SK-N-SH (cell line): ENCODE measurements around the gene FIGNL2. TPM values are rescaled to one million over a fixed set of nuclear protein-coding genes. Genes with fewer than 3 reads are reported as not detected.

Experiments
- CTCF ChIA-PET: fragments of 300-600, 350-600 bp; formaldehyde crosslinking; extraction: SDS; loops from one replicate; lab custom pipeline; 2021; lab: Yijun Ruan, JAX
- POLR2A ChIA-PET: fragments of 350-600 bp; sonication (Branson Sonifier 250); formaldehyde crosslinking; extraction: SDS; loops from one replicate; lab custom pipeline; 2020; ENCODE audit warnings: antibody characterized with exemption, inconsistent platforms; lab: Yijun Ruan, JAX
- DNase-seq: peaks from one replicate; pipeline ENCODE4 v3.0.0; 2012
- H2AFZ ChIP-seq: fragments of 200-600 bp; sonication (generic); 2 replicates; pipeline ENCODE4 v1.8.1; 2016; ENCODE audit warnings: antibody characterized with exemption, mild to moderate bottlenecking, low read depth
- H3F3A ChIP-seq: fragments of 200-600 bp; sonication (generic); replicated peaks from 2 replicates; pipeline ENCODE3; 2016; ENCODE audit warnings: antibody characterized with exemption, mild to moderate bottlenecking; ENCODE audit not compliant: insufficient read depth
- H3K27ac ChIP-seq, 2 experiments: fragments of 200-500 bp in 1 of 2; fragments of 200-600 bp in 1 of 2; sonication (Bioruptor generic) in 1 of 2; sonication (generic), shearing (Covaris generic) in 1 of 2; 2 replicates each; pipeline versions ENCODE4 v1.5.1 to v1.6.1; 2014 to 2016; ENCODE audit warnings: low read depth in 2 of 2, inconsistent platforms in 1 of 2, low read length in 1 of 2, mild to moderate bottlenecking in 1 of 2, mixed read lengths in 1 of 2
- H3K27me3 ChIP-seq: fragments of 200-600 bp; sonication (generic), shearing (Covaris generic); 2 replicates; pipeline ENCODE4 v1.6.1; 2016; ENCODE audit warnings: mixed run types; ENCODE audit not compliant: insufficient read depth
- H3K36me3 ChIP-seq, 2 experiments: fragments of 200-500 bp in 1 of 2; fragments of 200-600 bp in 1 of 2; sonication (Bioruptor generic) in 1 of 2; sonication (generic) in 1 of 2; replicated peaks in 1 of 2; 2 replicates each; pipeline versions ENCODE3 to v1.5.1; 2014 to 2016; ENCODE audit warnings: low read length in 1 of 2, mild to moderate bottlenecking in 1 of 2; ENCODE audit not compliant: insufficient read depth in 2 of 2, control insufficient read depth in 1 of 2
- H3K4me1 ChIP-seq, 2 experiments: fragments of 200-500 bp in 1 of 2; fragments of 200-600 bp in 1 of 2; sonication (Bioruptor generic) in 1 of 2; sonication (generic), shearing (Covaris generic) in 1 of 2; 2 replicates each; pipeline versions ENCODE4 v1.5.1 to v1.6.1; 2014 to 2016; ENCODE audit warnings: low read depth in 1 of 2, low read length in 1 of 2, mixed run types in 1 of 2; ENCODE audit not compliant: insufficient read depth in 2 of 2, control insufficient read depth in 1 of 2
- H3K4me2 ChIP-seq: fragments of 200-600 bp; sonication (generic), shearing (Covaris generic); 2 replicates; pipeline ENCODE4 v1.6.1; 2017; ENCODE audit warnings: mixed run types
- H3K4me3 ChIP-seq, 2 experiments: fragments of 200-500 bp in 1 of 2; fragments of 200-600 bp in 1 of 2; sonication (Bioruptor generic) in 1 of 2; sonication (generic), shearing (Covaris generic) in 1 of 2; 2 replicates each; pipeline versions ENCODE4 v1.5.1 to v1.8.1; 2014 to 2016; ENCODE audit warnings: low read depth in 2 of 2, inconsistent platforms in 1 of 2, low read length in 1 of 2, mild to moderate bottlenecking in 1 of 2, mixed read lengths in 1 of 2, moderate library complexity in 1 of 2
- H3K79me2 ChIP-seq: fragments of 200-600 bp; sonication (generic); 2 replicates; pipeline ENCODE4 v1.8.1; 2017; ENCODE audit warnings: mild to moderate bottlenecking; ENCODE audit not compliant: insufficient read depth
- H3K9ac ChIP-seq: fragments of 200-600 bp; sonication (generic); 2 replicates; pipeline ENCODE4 v1.6.1; 2017; ENCODE audit warnings: mixed run types
- H3K9me2 ChIP-seq: fragments of 200-600 bp; sonication (generic); 2 replicates; pipeline ENCODE4 v1.6.1; 2017; ENCODE audit warnings: mixed run types
- H3K9me3 ChIP-seq: fragments of 200-600 bp; sonication (generic); 2 replicates; pipeline ENCODE4 v1.6.1; 2017; ENCODE audit warnings: mixed run types, mild to moderate bottlenecking, moderate library complexity
- H4K20me1 ChIP-seq: fragments of 200-600 bp; sonication (generic); 2 replicates; pipeline ENCODE4 v1.6.1; 2017; ENCODE audit warnings: mild to moderate bottlenecking, mixed run types; ENCODE audit not compliant: insufficient read depth
- CHD2 ChIP-seq: fragments of 150-350 bp; IDR thresholded peaks from 2 replicates; pipeline ENCODE4 v1.6.1; 2018; ENCODE audit warnings: low read length; ENCODE audit not compliant: partially characterized antibody
- ELF1 ChIP-seq: IDR thresholded peaks from 2 replicates; pipeline ENCODE4 v1.4.0; 2012
- EP300 ChIP-seq, 2 experiments: IDR thresholded peaks; 2 replicates each; pipeline versions ENCODE4 v1.4.0 to v1.6.1; 2012; ENCODE audit warnings: borderline replicate concordance in 1 of 2, low read depth in 1 of 2, low read length in 1 of 2
- FOSL2 ChIP-seq: IDR thresholded peaks from 2 replicates; pipeline ENCODE4 v1.4.0; 2012; ENCODE audit warnings: low read depth, mild to moderate bottlenecking, moderate library complexity, borderline replicate concordance
- FOXJ3 ChIP-seq: sonication (generic); formaldehyde crosslinking; IDR thresholded peaks from 2 replicates; pipeline ENCODE4 v1.5.1; 2020; ENCODE audit warnings: mild to moderate bottlenecking, missing genetic modification reagents
- GABPA ChIP-seq: IDR thresholded peaks from 2 replicates; pipeline ENCODE4 v1.4.0; 2012; ENCODE audit warnings: low read depth, mild to moderate bottlenecking
- JUND ChIP-seq: IDR thresholded peaks from 2 replicates; pipeline ENCODE4 v1.4.0; 2012
- MEF2A ChIP-seq: IDR thresholded peaks from 2 replicates; pipeline ENCODE4 v1.4.0; 2012; ENCODE audit warnings: low read depth, borderline replicate concordance
- NFIC ChIP-seq: IDR thresholded peaks from 2 replicates; pipeline ENCODE4 v1.4.0; 2012; ENCODE audit warnings: borderline replicate concordance
- NRF1 ChIP-seq: IDR thresholded peaks from 2 replicates; pipeline ENCODE4 v1.6.1; 2012; ENCODE audit warnings: low read depth, mild to moderate bottlenecking, low read length
- RCOR1 ChIP-seq: fragments of 150-350 bp; IDR thresholded peaks from 2 replicates; pipeline ENCODE4 v1.6.1; 2017; ENCODE audit warnings: antibody characterized with exemption, low read length
- SIN3A ChIP-seq: IDR thresholded peaks from 2 replicates; pipeline ENCODE4 v1.6.1; 2012; ENCODE audit warnings: low read depth, mild to moderate bottlenecking, low read length, moderate library complexity, borderline replicate concordance
- TCF12 ChIP-seq: IDR thresholded peaks from 2 replicates; pipeline ENCODE4 v1.4.0; 2012
- YY1 ChIP-seq: IDR thresholded peaks from 2 replicates; pipeline ENCODE4 v1.4.0; 2012; ENCODE audit warnings: low read depth, mild to moderate bottlenecking
- ZBTB33 ChIP-seq: IDR thresholded peaks from 2 replicates; pipeline ENCODE4 v1.4.0; 2012; ENCODE audit warnings: low read depth, borderline replicate concordance
- WGBS: methylation state at CpG from one replicate; pipeline ENCODE4 v1.1.6; 2017; ENCODE audit warnings: low lambda C conversion rate; 5-methylcytosine and 5-hydroxymethylcytosine counted together
- polyA plus RNA-seq, 3 experiments: library from polyadenylated mRNA; depleted of rRNA; stranded (reverse); fragments of >200 nt; gene quantifications; 2 replicates each; pipeline ENCODE4 v1.2.3, GENCODE V29; 2012
- TF ChIP-seq, protein P1 (sequence below): IDR thresholded peaks from 2 replicates; pipeline ENCODE4 v1.4.0; 2012; ENCODE audit warnings: low read depth, borderline replicate concordance
- TF ChIP-seq, protein P2 (sequence below): fragments of 200-600 bp; sonication (generic); IDR thresholded peaks from 2 replicates; pipeline ENCODE4 v1.6.1; 2017; ENCODE audit warnings: antibody characterized with exemption, mild to moderate bottlenecking, moderate library complexity
- TF ChIP-seq, protein P3 (sequence below): IDR thresholded peaks from 2 replicates; pipeline ENCODE4 v1.6.1; 2012; ENCODE audit warnings: mild to moderate bottlenecking, low read depth, low read length, moderate library complexity
- TF ChIP-seq, protein P4 (sequence below): IDR thresholded peaks from 2 replicates; pipeline ENCODE4 v1.4.0; 2012; ENCODE audit warnings: low read depth

FIGNL2 gene
- polyA plus RNA-seq, 1 of the 3 experiments (the other 2 are of a cell fraction): 0.05 TPM

- Histone ChIP-seq H3K9ac (no peak overlapping the region), H4K20me1 (no peaks in the 10 kb centered on the region), H3K27ac (no peak overlapping the region), H3K4me3 (no peak overlapping the region), H3K9me3 (no peaks in the 10 kb centered on the region), H3K27me3 (no peaks in the 10 kb centered on the region), H2AFZ (no peak overlapping the region), H3K79me2 (no peaks in the 10 kb centered on the region), H3K36me3 (peaks cover 25 to 35% of the 10 kb centered on the region in 2 experiments), H3K4me1 (peaks cover 0 to 5% of the 10 kb centered on the region in 2 experiments; a peak in 2 of 4 replicates), H3F3A (no peaks in the 10 kb centered on the region), H3K9me2 (no peaks in the 10 kb centered on the region), H3K4me2 (no peak overlapping the region)
- POLR2A ChIA-PET: no interaction called here
- no peak for DNase-seq
- CTCF ChIA-PET: no interaction called here
- WGBS: 90% methylated on average over 2 of the region's 2 CpGs
- TF ChIP-seq ELF1 (no peak), FOXJ3 (CRISPR knock-in tag) (no peak), RCOR1 (no peak), YY1 (no peak), NFIC (no peak), FOSL2 (no peak), JUND (no peak), ZBTB33 (no peak), SIN3A (no peak), GABPA (no peak), NRF1 (no peak)
- TF ChIP-seq, protein P1, sequence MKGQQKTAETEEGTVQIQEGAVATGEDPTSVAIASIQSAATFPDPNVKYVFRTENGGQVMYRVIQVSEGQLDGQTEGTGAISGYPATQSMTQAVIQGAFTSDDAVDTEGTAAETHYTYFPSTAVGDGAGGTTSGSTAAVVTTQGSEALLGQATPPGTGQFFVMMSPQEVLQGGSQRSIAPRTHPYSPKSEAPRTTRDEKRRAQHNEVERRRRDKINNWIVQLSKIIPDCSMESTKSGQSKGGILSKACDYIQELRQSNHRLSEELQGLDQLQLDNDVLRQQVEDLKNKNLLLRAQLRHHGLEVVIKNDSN: no peak
Observed at GRCh38 chr12:51785906-51786305, 62.6 kb downstream of the FIGNL2 start.

GRCh38 chr12:51784688-51785087, 63.8 kb downstream of the FIGNL2 start:
- no peak overlapping the region for H3K27ac ChIP-seq
- no peak for DNase-seq
- WGBS: 94% methylated on average over 3 of the region's 3 CpGs
- CTCF ChIA-PET: interaction anchor here (0.9 kb wide), 1 partner anchor 90 kb away, joined by 5 read pairs; no protein-coding TSS in a partner anchor
- no peaks in the 10 kb centered on the region for H4K20me1 ChIP-seq
- H3K4me2 ChIP-seq: no peak overlapping the region
- no peak overlapping the region for H3K4me3 ChIP-seq
- no peak overlapping the region for H2AFZ ChIP-seq
- no peaks in the 10 kb centered on the region for H3K79me2 ChIP-seq
- POLR2A ChIA-PET: no interaction called here
- H3K9me2 ChIP-seq: no peaks in the 10 kb centered on the region
- no peaks in the 10 kb centered on the region for H3K27me3 ChIP-seq
- H3F3A ChIP-seq: no peaks in the 10 kb centered on the region
- H3K4me1 ChIP-seq: peaks cover 0 to 5% of the 10 kb centered on the region in 2 experiments; a peak in 2 of 4 replicates
- no peak overlapping the region for H3K9ac ChIP-seq
- no peaks in the 10 kb centered on the region for H3K9me3 ChIP-seq
- peaks cover 14 to 22% of the 10 kb centered on the region in 2 experiments for H3K36me3 ChIP-seq
- TF ChIP-seq NFIC (no peak), CHD2 (no peak), MEF2A (no peak), ZBTB33 (no peak), TCF12 (no peak), EP300 (IDR thresholded peaks at IDR 0.05; ENCODE audit: borderline replicate concordance in 1 of 2, low read depth in 1 of 2, low read length in 1 of 2) (no peak)
- TF ChIP-seq, protein P2, sequence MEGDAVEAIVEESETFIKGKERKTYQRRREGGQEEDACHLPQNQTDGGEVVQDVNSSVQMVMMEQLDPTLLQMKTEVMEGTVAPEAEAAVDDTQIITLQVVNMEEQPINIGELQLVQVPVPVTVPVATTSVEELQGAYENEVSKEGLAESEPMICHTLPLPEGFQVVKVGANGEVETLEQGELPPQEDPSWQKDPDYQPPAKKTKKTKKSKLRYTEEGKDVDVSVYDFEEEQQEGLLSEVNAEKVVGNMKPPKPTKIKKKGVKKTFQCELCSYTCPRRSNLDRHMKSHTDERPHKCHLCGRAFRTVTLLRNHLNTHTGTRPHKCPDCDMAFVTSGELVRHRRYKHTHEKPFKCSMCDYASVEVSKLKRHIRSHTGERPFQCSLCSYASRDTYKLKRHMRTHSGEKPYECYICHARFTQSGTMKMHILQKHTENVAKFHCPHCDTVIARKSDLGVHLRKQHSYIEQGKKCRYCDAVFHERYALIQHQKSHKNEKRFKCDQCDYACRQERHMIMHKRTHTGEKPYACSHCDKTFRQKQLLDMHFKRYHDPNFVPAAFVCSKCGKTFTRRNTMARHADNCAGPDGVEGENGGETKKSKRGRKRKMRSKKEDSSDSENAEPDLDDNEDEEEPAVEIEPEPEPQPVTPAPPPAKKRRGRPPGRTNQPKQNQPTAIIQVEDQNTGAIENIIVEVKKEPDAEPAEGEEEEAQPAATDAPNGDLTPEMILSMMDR: no peak
- TF ChIP-seq, protein P3, sequence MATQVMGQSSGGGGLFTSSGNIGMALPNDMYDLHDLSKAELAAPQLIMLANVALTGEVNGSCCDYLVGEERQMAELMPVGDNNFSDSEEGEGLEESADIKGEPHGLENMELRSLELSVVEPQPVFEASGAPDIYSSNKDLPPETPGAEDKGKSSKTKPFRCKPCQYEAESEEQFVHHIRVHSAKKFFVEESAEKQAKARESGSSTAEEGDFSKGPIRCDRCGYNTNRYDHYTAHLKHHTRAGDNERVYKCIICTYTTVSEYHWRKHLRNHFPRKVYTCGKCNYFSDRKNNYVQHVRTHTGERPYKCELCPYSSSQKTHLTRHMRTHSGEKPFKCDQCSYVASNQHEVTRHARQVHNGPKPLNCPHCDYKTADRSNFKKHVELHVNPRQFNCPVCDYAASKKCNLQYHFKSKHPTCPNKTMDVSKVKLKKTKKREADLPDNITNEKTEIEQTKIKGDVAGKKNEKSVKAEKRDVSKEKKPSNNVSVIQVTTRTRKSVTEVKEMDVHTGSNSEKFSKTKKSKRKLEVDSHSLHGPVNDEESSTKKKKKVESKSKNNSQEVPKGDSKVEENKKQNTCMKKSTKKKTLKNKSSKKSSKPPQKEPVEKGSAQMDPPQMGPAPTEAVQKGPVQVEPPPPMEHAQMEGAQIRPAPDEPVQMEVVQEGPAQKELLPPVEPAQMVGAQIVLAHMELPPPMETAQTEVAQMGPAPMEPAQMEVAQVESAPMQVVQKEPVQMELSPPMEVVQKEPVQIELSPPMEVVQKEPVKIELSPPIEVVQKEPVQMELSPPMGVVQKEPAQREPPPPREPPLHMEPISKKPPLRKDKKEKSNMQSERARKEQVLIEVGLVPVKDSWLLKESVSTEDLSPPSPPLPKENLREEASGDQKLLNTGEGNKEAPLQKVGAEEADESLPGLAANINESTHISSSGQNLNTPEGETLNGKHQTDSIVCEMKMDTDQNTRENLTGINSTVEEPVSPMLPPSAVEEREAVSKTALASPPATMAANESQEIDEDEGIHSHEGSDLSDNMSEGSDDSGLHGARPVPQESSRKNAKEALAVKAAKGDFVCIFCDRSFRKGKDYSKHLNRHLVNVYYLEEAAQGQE: no peak
- TF ChIP-seq, protein P4, sequence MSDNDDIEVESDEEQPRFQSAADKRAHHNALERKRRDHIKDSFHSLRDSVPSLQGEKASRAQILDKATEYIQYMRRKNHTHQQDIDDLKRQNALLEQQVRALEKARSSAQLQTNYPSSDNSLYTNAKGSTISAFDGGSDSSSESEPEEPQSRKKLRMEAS: no peak
